ENCODE results near the gene PSG4. TPM values are rescaled to one million over a fixed set of nuclear protein-coding genes. Genes with fewer than 3 reads are reported as not detected.
"Not testable (repeated sequence)": the region's sequence is repeated elsewhere in the genome, so short reads cannot be mapped to it uniquely, and the experiment has no call there.

The PSG4 gene
- 0.87 and 3.0 TPM in 2 replicates for total RNA-seq (2012; rRNA removed)

- H3K9me3 ChIP-seq (replicated peaks; ENCODE audit: low read length); H3K27me3 ChIP-seq (ENCODE audit: control insufficient read depth, insufficient read depth, low read length); H3K36me3 ChIP-seq (ENCODE audit: insufficient read depth, low read length): not testable (repeated sequence)
- Histone ChIP-seq H3K9ac (ENCODE audit: low read depth, low read length) (peak within 1 kb of the TSS; percentile 35), H3K4me3 (ENCODE audit: low read length) (peak within 1 kb of the TSS; percentile 34), H3K4me2 (ENCODE audit: low read length) (peak within 1 kb of the TSS; percentile 67), H3K4me1 (ENCODE audit: control insufficient read depth, insufficient read depth, low read length) (peaks cover 24% of the 10 kb centered on the region)
Measured at GRCh38 chr19:43205471-43206105, at the start of gene PSG4. Gene PSG4, minus strand, starts transcription at chr19:43205638. Its CDS starts 102 bp downstream, at chr19:43205536.

DNA sequence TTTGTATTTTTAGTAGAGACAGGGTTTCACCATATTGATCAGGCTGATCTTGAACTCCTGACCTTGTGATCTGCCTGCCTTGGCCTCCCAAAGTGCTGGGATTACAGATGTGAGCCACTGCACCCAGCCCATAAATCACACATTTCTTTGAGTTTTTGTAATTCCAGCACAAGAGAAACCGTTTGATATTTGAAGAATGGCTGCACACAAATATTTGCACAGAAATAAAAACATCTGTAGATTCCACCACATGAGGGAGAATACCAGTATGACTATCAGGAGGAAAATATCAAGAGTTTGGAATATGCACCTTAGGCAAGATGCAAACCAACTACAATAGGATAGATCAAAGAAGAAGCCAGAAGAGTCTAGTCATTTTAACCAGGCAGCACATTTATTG, 46.0 kb upstream of the PSG4 start:
- not testable (repeated sequence) for H3K4me3 ChIP-seq (ENCODE audit: low read length); H3K4me1 ChIP-seq (ENCODE audit: control insufficient read depth, insufficient read depth, low read length); H3K4me2 ChIP-seq (ENCODE audit: low read length); H3K27me3 ChIP-seq (ENCODE audit: control insufficient read depth, insufficient read depth, low read length); H3K9ac ChIP-seq (ENCODE audit: low read depth, low read length); H3K36me3 ChIP-seq (ENCODE audit: insufficient read depth, low read length); H3K9me3 ChIP-seq (replicated peaks; ENCODE audit: low read length)

- H3K4me3 ChIP-seq (ENCODE audit: low read length); H3K36me3 ChIP-seq (ENCODE audit: insufficient read depth, low read length); H3K27me3 ChIP-seq (ENCODE audit: control insufficient read depth, insufficient read depth, low read length): not testable (repeated sequence)
Measured at GRCh38 chr19:43250296-43250695, 44.9 kb upstream of the PSG4 start.

DNA sequence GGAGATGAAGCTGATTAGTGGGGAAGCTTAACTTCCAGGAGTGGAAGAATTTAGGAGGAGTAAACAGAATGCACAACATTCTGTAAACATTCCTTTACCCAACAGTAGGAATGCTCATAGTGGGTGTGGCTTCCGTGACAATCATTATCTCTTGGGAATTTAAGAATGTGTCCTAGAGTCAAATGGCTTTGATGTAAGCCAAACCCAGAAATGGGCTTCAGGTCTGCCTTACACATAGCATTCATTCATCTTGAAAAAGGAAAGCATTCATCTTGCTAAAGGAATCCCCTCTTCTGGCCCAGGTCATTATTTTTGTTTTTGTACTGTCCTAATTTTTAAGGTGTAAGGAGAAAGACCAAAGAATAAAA, 43.2 kb upstream of the PSG4 start:
- H3K9ac ChIP-seq (ENCODE audit: low read depth, low read length); H3K4me3 ChIP-seq (ENCODE audit: low read length); H3K27me3 ChIP-seq (ENCODE audit: control insufficient read depth, insufficient read depth, low read length); H3K9me3 ChIP-seq (replicated peaks; ENCODE audit: low read length); H3K4me2 ChIP-seq (ENCODE audit: low read length); H3K4me1 ChIP-seq (ENCODE audit: control insufficient read depth, insufficient read depth, low read length); H3K36me3 ChIP-seq (ENCODE audit: insufficient read depth, low read length): not testable (repeated sequence)

More at GRCh38 chr19:43250296-43250695, 44.9 kb upstream of the PSG4 start:
- not testable (repeated sequence) for H3K4me1 ChIP-seq (ENCODE audit: control insufficient read depth, insufficient read depth, low read length); H3K9me3 ChIP-seq (replicated peaks; ENCODE audit: low read length); H3K4me2 ChIP-seq (ENCODE audit: low read length); H3K9ac ChIP-seq (ENCODE audit: low read depth, low read length)

DNA sequence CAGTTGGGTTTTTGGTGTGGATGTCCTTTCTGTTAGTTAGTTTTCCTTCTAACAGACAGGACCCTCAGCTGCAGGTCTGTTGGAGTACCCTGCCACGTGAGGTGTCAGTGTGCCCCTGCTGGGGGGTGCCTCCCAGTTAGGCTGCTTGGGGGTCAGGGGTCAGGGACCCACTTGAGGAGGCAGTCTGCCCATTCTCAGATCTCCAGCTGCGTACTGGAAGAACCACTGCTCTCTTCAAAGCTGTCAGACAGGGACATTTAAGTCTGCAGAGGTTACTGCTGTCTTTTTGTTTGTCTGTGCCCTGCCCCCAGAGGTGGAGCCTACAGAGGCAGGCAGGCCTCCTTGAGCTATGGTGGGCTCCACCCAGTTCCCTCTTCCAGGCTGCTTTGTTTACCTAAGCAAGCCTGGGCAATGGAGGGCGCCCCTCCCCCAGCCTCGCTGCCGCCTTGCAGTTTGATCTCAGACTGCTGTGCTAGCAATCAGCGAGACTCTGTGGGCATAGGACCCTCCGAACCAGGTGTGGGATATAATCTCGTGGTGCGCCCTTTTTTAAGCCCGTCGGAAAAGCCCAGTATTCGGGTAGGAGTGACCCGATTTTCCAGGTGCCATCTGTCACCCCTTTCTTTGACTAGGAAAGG, 41.9 kb upstream of the PSG4 start:
- H3K9me3 ChIP-seq (replicated peaks; ENCODE audit: low read length); H3K27me3 ChIP-seq (ENCODE audit: control insufficient read depth, insufficient read depth, low read length): not testable (repeated sequence)

GRCh38 chr19:43245848-43246247, 40.4 kb upstream of the PSG4 start:
- H3K36me3 ChIP-seq (ENCODE audit: insufficient read depth, low read length) = not testable (repeated sequence)

More for the DNA sequence above, 41.9 kb upstream of the PSG4 start:
- H3K4me2 ChIP-seq (ENCODE audit: low read length); H3K4me3 ChIP-seq (ENCODE audit: low read length); H3K9ac ChIP-seq (ENCODE audit: low read depth, low read length); H3K36me3 ChIP-seq (ENCODE audit: insufficient read depth, low read length); H3K4me1 ChIP-seq (ENCODE audit: control insufficient read depth, insufficient read depth, low read length): not testable (repeated sequence)

DNA sequence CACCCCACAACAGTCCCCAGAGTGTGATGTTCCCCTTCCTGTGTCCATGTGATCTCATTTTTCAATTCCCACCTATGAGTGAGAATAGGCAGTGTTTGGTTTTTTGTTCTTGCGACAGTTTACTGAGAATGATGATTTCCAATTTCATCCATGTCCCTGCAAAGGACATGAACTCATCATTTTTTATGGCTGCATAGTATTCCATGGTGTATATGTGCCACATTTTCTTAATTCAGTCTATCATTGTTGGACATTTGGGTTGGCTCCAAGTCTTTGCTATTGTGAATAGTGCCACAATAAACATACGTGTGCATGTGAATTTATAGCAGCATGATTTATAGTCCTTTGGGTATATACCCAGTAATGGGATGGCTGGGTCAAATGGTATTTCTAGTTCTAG, 36.8 kb upstream of the PSG4 start:
- not testable (repeated sequence) for H3K9me3 ChIP-seq (replicated peaks; ENCODE audit: low read length); H3K36me3 ChIP-seq (ENCODE audit: insufficient read depth, low read length); H3K4me3 ChIP-seq (ENCODE audit: low read length); H3K9ac ChIP-seq (ENCODE audit: low read depth, low read length); H3K4me2 ChIP-seq (ENCODE audit: low read length); H3K27me3 ChIP-seq (ENCODE audit: control insufficient read depth, insufficient read depth, low read length); H3K4me1 ChIP-seq (ENCODE audit: control insufficient read depth, insufficient read depth, low read length)

More at GRCh38 chr19:43245848-43246247, 40.4 kb upstream of the PSG4 start:
- not testable (repeated sequence) for H3K4me2 ChIP-seq (ENCODE audit: low read length); H3K4me3 ChIP-seq (ENCODE audit: low read length); H3K9ac ChIP-seq (ENCODE audit: low read depth, low read length); H3K27me3 ChIP-seq (ENCODE audit: control insufficient read depth, insufficient read depth, low read length); H3K9me3 ChIP-seq (replicated peaks; ENCODE audit: low read length); H3K4me1 ChIP-seq (ENCODE audit: control insufficient read depth, insufficient read depth, low read length)

- not testable (repeated sequence) for H3K27me3 ChIP-seq (ENCODE audit: control insufficient read depth, insufficient read depth, low read length); H3K4me3 ChIP-seq (ENCODE audit: low read length); H3K4me2 ChIP-seq (ENCODE audit: low read length); H3K9ac ChIP-seq (ENCODE audit: low read depth, low read length); H3K36me3 ChIP-seq (ENCODE audit: insufficient read depth, low read length); H3K9me3 ChIP-seq (replicated peaks; ENCODE audit: low read length); H3K4me1 ChIP-seq (ENCODE audit: control insufficient read depth, insufficient read depth, low read length)
Measured at GRCh38 chr19:43238213-43238612, 32.8 kb upstream of the PSG4 start.

DNA sequence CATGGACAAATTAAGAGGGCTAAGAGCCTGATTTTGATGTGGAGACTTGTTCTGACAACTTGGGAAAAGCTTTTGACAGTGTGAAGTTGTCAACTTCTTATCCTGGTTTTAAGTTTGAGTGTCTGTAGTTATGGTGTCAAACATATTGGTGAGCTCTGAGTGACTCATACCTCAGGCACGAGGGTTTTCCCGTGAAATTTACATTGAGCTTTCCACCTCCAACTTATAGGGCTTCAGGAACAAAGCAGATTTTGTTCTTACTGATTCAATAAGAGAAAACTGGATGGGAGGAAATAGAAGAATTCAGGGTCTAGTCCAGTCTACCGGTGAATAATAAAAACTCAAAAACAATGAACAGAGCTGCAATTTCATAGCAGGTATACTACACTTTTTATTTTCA, 30.2 kb upstream of the PSG4 start:
- H3K9ac ChIP-seq (ENCODE audit: low read depth, low read length); H3K4me2 ChIP-seq (ENCODE audit: low read length); H3K4me1 ChIP-seq (ENCODE audit: control insufficient read depth, insufficient read depth, low read length); H3K4me3 ChIP-seq (ENCODE audit: low read length); H3K27me3 ChIP-seq (ENCODE audit: control insufficient read depth, insufficient read depth, low read length); H3K9me3 ChIP-seq (replicated peaks; ENCODE audit: low read length); H3K36me3 ChIP-seq (ENCODE audit: insufficient read depth, low read length): not testable (repeated sequence)

DNA sequence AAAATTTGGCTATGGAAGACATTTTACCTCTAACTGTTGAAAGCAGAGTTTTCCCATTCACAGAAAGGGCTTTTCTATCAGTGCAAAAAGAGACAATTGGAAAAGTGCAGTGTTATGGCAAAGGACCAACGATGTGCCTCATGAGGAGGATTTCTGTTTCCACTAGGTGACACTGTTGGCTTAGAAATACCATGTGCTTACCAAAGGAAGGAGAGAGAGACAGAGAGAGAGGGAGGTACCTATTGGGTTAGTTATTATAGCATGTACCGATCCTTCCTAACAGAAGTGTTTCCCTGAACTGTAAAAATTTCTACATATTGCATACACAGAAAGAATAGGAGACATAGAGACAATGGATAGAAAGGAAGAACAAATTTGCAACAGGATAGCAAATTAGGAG, 23.9 kb upstream of the PSG4 start:
- Histone ChIP-seq H3K4me3 (ENCODE audit: low read length) (no peak overlapping the region), H3K9ac (ENCODE audit: low read depth, low read length) (no peak overlapping the region), H3K27me3 (ENCODE audit: control insufficient read depth, insufficient read depth, low read length) (no peaks in the 10 kb centered on the region), H3K36me3 (ENCODE audit: insufficient read depth, low read length) (no peaks in the 10 kb centered on the region), H3K9me3 (replicated peaks; ENCODE audit: low read length) (no peaks in the 10 kb centered on the region), H3K4me2 (ENCODE audit: low read length) (no peak overlapping the region), H3K4me1 (ENCODE audit: control insufficient read depth, insufficient read depth, low read length) (no peaks in the 10 kb centered on the region)

DNA sequence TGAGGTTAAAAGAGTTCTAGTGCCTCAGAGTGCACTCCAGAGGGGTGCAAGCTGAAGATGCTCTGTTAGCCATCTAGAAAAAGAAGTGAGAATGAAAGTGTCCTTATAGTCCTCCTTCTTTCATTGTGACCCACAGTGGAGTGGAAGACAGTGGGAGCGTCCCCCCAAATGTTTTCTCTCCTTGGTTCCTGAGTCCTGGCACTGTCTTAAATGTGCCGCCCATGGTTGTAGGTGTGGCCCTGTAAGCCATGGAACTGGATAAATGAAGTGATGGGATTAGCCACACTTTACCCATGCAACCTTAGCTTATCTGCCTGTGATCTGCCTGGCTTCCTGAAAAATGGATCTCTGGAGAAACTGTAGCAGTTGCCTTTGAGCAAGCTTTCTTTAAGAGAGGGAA, 23.3 kb upstream of the PSG4 start:
- H3K4me2 ChIP-seq (ENCODE audit: low read length); H3K9me3 ChIP-seq (replicated peaks; ENCODE audit: low read length); H3K4me3 ChIP-seq (ENCODE audit: low read length); H3K9ac ChIP-seq (ENCODE audit: low read depth, low read length); H3K36me3 ChIP-seq (ENCODE audit: insufficient read depth, low read length); H3K4me1 ChIP-seq (ENCODE audit: control insufficient read depth, insufficient read depth, low read length); H3K27me3 ChIP-seq (ENCODE audit: control insufficient read depth, insufficient read depth, low read length): not testable (repeated sequence)

DNA sequence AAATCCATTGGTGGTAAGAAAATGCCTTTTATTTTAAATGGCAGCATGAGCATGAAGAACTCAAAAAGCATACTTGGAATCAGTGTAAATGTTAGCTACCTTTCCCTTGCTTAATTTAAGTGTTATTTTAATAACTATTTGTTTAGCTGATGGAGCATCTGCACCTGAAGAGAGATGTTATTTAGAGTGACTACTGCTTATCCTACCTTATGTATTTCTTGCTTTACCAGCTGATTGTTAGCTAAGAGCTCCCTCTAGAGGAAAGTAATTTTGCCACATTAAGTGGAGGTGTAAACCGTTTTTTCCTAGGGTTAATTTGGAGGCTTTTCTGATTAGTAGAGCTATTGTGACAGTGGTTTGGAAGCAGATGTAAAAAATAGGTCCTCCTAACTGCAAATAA, 21.5 kb upstream of the PSG4 start:
- H3K9ac ChIP-seq (ENCODE audit: low read depth, low read length); H3K4me1 ChIP-seq (ENCODE audit: control insufficient read depth, insufficient read depth, low read length); H3K27me3 ChIP-seq (ENCODE audit: control insufficient read depth, insufficient read depth, low read length); H3K4me2 ChIP-seq (ENCODE audit: low read length); H3K36me3 ChIP-seq (ENCODE audit: insufficient read depth, low read length); H3K9me3 ChIP-seq (replicated peaks; ENCODE audit: low read length); H3K4me3 ChIP-seq (ENCODE audit: low read length): not testable (repeated sequence)
